ENCODE data around the gene CTSH. TPM values are rescaled to one million over a fixed set of nuclear protein-coding genes. Genes with fewer than 3 reads are reported as not detected.
A peak's percentile ranks its signal among the peaks of the same experiment; 100 is the strongest.
"Not testable (repeated sequence)": the region's sequence is repeated elsewhere in the genome, so short reads cannot be mapped to it uniquely, and the experiment has no call there.

CTSH gene
- total RNA-seq, 1 donor from 2014 or later: 112 TPM

GRCh38 chr15:78873793-78874765 is 70.8 kb downstream of the CTSH start:
- Histone ChIP-seq H3K27ac (peak overlapping the region; percentile 100), H3K27me3 (no peaks in the 10 kb centered on the region), H3K9me3 (no peaks in the 10 kb centered on the region), H3K4me3 (peak overlapping the region; percentile 98 to 99), H3K4me1 (peaks cover 5 to 22% of the 10 kb centered on the region in 2 donors), H3K36me3 (no peaks in the 10 kb centered on the region)
- no peak for TF ChIP-seq CTCF (IDR thresholded peaks at IDR 0.05)
- no peak for DNase-seq (ENCODE audit: low spot score in 2 of 2)
- intact Hi-C loops (cut with DNase I): loop anchor here (1.0 to 2.0 kb wide), 3 partner anchors 40 to 117 kb away; partner anchors contain the start of gene ADAMTS7

DNA sequence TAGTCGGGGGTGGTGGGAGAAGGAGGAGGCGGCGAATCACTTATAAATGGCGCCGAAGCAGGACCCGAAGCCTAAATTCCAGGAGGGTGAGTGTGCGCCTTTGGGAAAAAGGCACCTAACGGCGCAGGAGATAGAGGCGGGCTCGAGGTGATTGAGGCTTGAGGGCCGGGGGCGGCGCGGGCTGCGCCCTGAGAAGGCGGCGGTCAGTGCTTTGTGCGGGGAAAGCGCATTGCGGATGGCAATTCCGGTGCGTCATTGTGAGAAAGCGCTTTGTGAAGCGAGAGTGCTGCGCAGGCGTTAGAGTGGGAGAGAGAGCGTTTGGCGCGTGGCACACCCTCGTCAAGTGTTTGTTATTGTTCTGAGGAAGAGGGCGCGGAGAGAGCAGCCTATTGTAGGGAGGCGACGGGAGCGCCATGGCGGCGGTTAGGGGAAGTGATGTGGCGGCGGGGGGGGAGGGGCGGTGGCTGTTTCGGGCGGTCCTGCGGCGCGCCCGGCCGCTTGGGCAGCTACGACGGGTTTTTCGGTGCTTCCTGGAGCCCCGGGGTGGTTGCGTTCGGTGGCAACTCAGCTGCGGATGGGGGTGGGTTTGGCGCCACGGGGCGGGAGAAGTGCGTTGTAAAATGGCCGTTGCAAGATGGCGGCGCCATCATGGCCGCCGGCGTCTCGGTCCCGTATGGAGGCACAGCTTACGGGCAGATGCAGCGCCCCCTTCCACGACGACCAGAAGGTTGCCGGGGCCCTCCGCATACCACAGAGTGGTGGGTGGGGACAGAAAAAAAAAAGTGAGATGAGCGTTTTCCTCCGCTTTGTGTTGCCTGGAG is 71.7 kb downstream of the CTSH start:
- no peaks in the 10 kb centered on the region for H3K27me3 ChIP-seq
- peaks cover 5 to 16% of the 10 kb centered on the region in 2 donors for H3K4me1 ChIP-seq
- H3K27ac ChIP-seq: peak overlapping the region; percentile 100
- intact Hi-C loops (cut with DNase I): loop anchor here (1.0 to 2.0 kb wide), 4 partner anchors 13 to 116 kb away; partner anchors contain the start of gene ADAMTS7
- no peak for TF ChIP-seq CTCF (IDR thresholded peaks at IDR 0.05)
- no peaks in the 10 kb centered on the region for H3K9me3 ChIP-seq
- DNase-seq (ENCODE audit: low spot score in 2 of 2): peak in 1 of 2 donors; percentile 89
- H3K36me3 ChIP-seq: no peaks in the 10 kb centered on the region
- H3K4me3 ChIP-seq: peak overlapping the region; percentile 98 to 99

DNA sequence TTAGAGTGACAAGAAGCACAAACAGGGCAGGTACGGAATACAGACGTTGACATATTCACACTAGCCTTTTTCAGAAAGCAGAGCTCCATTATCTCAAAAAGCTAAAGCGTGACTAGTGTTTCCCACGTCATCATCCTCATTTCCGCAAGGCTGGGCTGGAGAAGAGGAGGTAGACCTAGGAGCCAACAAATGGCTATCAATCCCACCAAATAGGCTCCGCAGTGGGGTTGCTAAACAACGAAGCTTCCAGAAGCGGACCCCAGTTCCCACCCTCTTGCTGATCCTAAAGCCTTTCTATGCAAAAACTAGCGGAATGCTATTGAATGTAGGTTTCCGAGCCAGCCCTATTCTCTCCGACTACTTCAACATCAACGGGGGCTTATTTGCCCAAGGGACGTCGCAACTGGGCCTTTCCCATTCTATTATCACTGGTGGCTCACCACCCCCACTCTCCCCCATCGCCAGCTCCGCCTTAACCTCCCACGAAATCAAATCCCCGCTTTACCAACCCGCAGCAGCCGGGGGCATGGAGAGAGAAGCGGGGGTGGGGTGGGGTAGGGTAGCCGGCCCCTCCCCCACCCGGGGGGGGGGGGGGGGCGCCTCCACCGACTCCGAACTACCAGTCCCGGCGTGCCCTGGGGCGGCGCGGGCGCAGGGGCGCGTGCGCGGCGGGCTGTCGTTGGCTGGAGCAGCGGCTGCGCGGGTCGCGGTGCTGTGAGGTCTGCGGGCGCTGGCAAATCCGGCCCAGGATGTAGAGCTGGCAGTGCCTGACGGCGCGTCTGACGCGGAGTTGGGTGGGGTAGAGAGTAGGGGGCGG is 72.5 kb downstream of the CTSH start, which contains the start of gene MORF4L1:
TSS of gene MORF4L1 (plus strand) at position 736 of the 817 bp plus-strand sequence. CDS start 128 bp downstream, outside the sequence.
- peak; percentile 95 to 99 for DNase-seq (ENCODE audit: low spot score in 2 of 2)
- no peaks in the 10 kb centered on the region for H3K9me3 ChIP-seq
- no peaks in the 10 kb centered on the region for H3K36me3 ChIP-seq
- no peaks in the 10 kb centered on the region for H3K27me3 ChIP-seq
- peaks cover 2 to 11% of the 10 kb centered on the region in 2 donors for H3K4me1 ChIP-seq
- peak within 1 kb of the TSS; percentile 100 for H3K27ac ChIP-seq
- TF ChIP-seq CTCF (IDR thresholded peaks at IDR 0.05): no peak
- intact Hi-C loops (cut with DNase I): loop anchor here (1.0 to 2.0 kb wide), 2 partner anchors 12 to 116 kb away; no protein-coding TSS in a partner anchor
- H3K4me3 ChIP-seq: peak within 1 kb of the TSS; percentile 98 to 99

GRCh38 chr15:78871483-78872127 is 73.2 kb downstream of the CTSH start:
- H3K27me3 ChIP-seq; H3K4me1 ChIP-seq; H3K36me3 ChIP-seq; H3K9me3 ChIP-seq; DNase-seq (ENCODE audit: low spot score in 2 of 2): not testable (repeated sequence)
- Histone ChIP-seq H3K27ac (peak overlapping the region; percentile 100), H3K4me3 (peak overlapping the region in 1 of 2 donors; percentile 98)
- intact Hi-C loops (cut with DNase I): loop anchor here (1.0 to 2.0 kb wide), 2 partner anchors 11 to 115 kb away; no protein-coding TSS in a partner anchor

Other genes starting within 250 kb of the CTSH start
- 33.3 TPM for gene ADAMTS7, start 133.6 kb downstream of the CTSH start, total RNA-seq
- 108 TPM for gene MORF4L1, start 72.2 kb downstream of the CTSH start, total RNA-seq
- gene RASGRF1, start 145.7 kb upstream of the CTSH start, total RNA-seq: not detected